Heart right ventricle (tissue), 16 donors: ENCODE results near the gene DCAF16. TPM values are rescaled to one million over a fixed set of nuclear protein-coding genes. Genes with fewer than 3 reads are reported as not detected.

Experiments used
- ATAC-seq, 8 donors: fragments of 200-7000 bp; cut with Tn5 transposase; one replicate each; pipeline ENCODE4 v1.9.1; 2020; ENCODE audit warnings: mild to moderate bottlenecking in 8 of 8, moderate library complexity in 8 of 8, moderate number of reproducible peaks in 1 of 8
- DNase-seq, 2 donors: peaks; one replicate each; pipeline ENCODE4 v3.0.0-alpha.2; 2020
- H3K27ac ChIP-seq, 10 donors: fragments of 200-600 bp; sonication (generic) in 2 of 10; one replicate each; pipeline versions ENCODE4 v1.5.0 to v1.8.0; 2020 to 2022; ENCODE audit warnings: mild to moderate bottlenecking in 3 of 10
- H3K27me3 ChIP-seq, 7 donors: fragments of 200-600 bp; one replicate each; pipeline ENCODE4 v1.8.0; 2021 to 2022; ENCODE audit warnings: mild to moderate bottlenecking in 2 of 7
- H3K36me3 ChIP-seq, 9 donors: fragments of 200-600 bp; sonication (generic) in 1 of 9; one replicate each; pipeline versions ENCODE4 v1.5.0 to v1.8.0; 2020 to 2022; ENCODE audit warnings: mild to moderate bottlenecking in 2 of 9
- H3K4me1 ChIP-seq, 9 donors: fragments of 200-600 bp; sonication (generic) in 1 of 9; one replicate each; pipeline versions ENCODE4 v1.5.0 to v1.8.0; 2020 to 2022; ENCODE audit warnings: mild to moderate bottlenecking in 4 of 9
- H3K4me3 ChIP-seq, 10 donors: fragments of 200-600 bp; sonication (generic) in 2 of 10; one replicate each; pipeline versions ENCODE4 v1.5.0 to v1.8.0; 2020 to 2022; ENCODE audit warnings: mild to moderate bottlenecking in 7 of 10, moderate library complexity in 2 of 10
- H3K9me3 ChIP-seq, 11 donors: fragments of 200-600 bp in 10 of 11; sonication (generic) in 2 of 11; one replicate each; pipeline versions ENCODE4 v1.5.0 to v1.8.0; 2013 to 2022; ENCODE audit warnings: mild to moderate bottlenecking in 2 of 11, control low read depth in 1 of 11, moderate library complexity in 1 of 11
- CTCF ChIP-seq, 9 donors: fragments of 200-600 bp; sonication (generic) in 2 of 9; IDR thresholded peaks; one replicate each; pipeline versions ENCODE4 v1.5.0 to v1.8.0; 2021 to 2022; ENCODE audit warnings: antibody characterized with exemption in 9 of 9, mild to moderate bottlenecking in 5 of 9, moderate library complexity in 1 of 9
- WGBS, 2 donors: extraction: QIAGEN DNeasy Blood & Tissue Kit; methylation state at CpG; one replicate each; pipeline ENCODE4 v1.1.7; 2013; ENCODE audit warnings: inconsistent platforms in 1 of 2; 5-methylcytosine and 5-hydroxymethylcytosine counted together
- intact Hi-C, 10 donors: fragments of 100-400 bp; cut with DNase I; formaldehyde crosslinking; loops; one replicate each; pipeline versions ENCODE4 v1.11.1 to v1.14.2; 2022
- polyA plus RNA-seq, 2 donors: library from polyadenylated mRNA; stranded (reverse); fragments of 200-250 nt; gene quantifications; one replicate each; pipeline ENCODE4 v1.2.3, GENCODE V29; 2013
- total RNA-seq, 10 donors: library from RNA; stranded (reverse); fragmentation: NEBNext Ultra II Directional in 3 of 10; extraction: Animal tissue kit (Norgen Biotek cat#: 25700) in 3 of 10; gene quantifications; one replicate each; pipeline versions ENCODE4 v1.2.1 to v1.2.4, GENCODE V29; 2021 to 2023
- donor health status: Arrhythmogenic right ventricular cardiomyopathy.
- donor health status: ischemic (EF 13 %, LVEDD 7.1; RV severe dilation, severe dysfunction).
- donor health status: healthy with polysubstance abuse.
- donor health status: DM: no; HTN: yes; CAD: no.
- donor health status: DM: no; HTN: no; CAD: no.
- donor health status: ischemic (EF 25% LVEDD 6.9; RV normal size, moderate dysfunction).
- donor health status: ischemic (EF 25% LVEDD 5.7; RV mildly dilated, moderate dysfunction).
- donor health status: healthy.
- donor health status: DM: yes; HTN: yes; CAD: no.
- donor health status: Ischemic cardiomyopathy.
- donor health status: ischemic (EF 35%, LVEDD 5.7; RV mildly dilated, moderate dysfunction).
- donor health status: nonischemic (EF 11% LVEDD 7.7; RV severe dilation, severe dysfunction).
- donor health status: DM: yes; HTN: yes; CAD: no.
- donor health status: PGD.
- donor health status: ischemic (EF 29% LVEDD 5.4; RV normal size, mild dysfunction).
- donor health status: nonischemic (EF 23%, LVEDD 6.1; RV moderate dilation, normal function).

Gene DCAF16
- total and polyA plus RNA-seq, 12 donors: 5.6 to 22.0 (median 19.1) TPM

DNA sequence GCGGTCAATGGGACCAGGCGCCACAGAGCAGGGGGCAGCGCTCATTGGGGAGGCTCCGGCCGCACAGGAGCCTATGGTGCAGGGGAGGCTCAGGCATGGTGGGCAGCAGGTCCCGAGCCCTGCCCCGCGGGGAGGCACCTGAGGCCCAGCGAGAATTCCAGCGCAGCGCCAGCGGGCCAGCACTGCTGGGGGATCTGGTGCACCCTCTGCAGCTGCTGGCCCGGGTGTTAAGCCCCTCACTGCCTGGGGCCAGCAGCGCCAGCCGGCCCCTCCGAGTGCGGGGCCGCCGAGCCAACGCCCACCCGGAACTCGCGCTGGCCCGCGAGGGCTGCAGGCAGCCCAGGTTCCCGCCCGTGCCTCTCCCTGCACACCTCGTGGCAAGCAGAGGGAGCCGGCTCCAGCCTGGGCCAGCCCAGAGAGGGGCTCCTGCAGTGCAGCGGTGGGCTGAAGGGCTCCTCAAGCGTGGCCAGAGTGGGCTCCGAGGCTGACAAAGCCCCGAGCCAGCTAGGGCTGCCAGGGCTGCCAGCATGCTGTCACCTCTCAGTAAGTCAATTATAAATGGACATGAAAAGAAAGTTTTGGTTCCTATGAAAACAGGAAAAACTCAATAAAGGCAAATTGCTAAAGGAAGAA is 43.6 kb downstream of the DCAF16 start:
- ATAC-seq (no peak), DNase-seq (no peak)
- no peak overlapping the region for H3K4me3 ChIP-seq
- 90 to 95% methylated on average over 33 of the region's 33 CpGs for WGBS, 2 donors
- H3K9me3 ChIP-seq: peaks cover 0 to 15% (median 0%) of the 10 kb centered on the region in 11 donors
- peaks cover 0 to 4% (median 0%) of the 10 kb centered on the region in 7 donors for H3K27me3 ChIP-seq
- intact Hi-C loops: no loop called here
- H3K36me3 ChIP-seq: no peaks in the 10 kb centered on the region
- no peaks in the 10 kb centered on the region for H3K4me1 ChIP-seq
- no peak for TF ChIP-seq CTCF (IDR thresholded peaks at IDR 0.05)
- no peak overlapping the region for H3K27ac ChIP-seq

- Histone ChIP-seq H3K4me3 (no peak overlapping the region), H3K27ac (no peak overlapping the region), H3K27me3 (peaks cover 0 to 4% (median 0%) of the 10 kb centered on the region in 7 donors), H3K9me3 (peaks cover 0 to 15% (median 0%) of the 10 kb centered on the region in 11 donors), H3K36me3 (no peaks in the 10 kb centered on the region), H3K4me1 (no peaks in the 10 kb centered on the region)
- TF ChIP-seq CTCF (IDR thresholded peaks at IDR 0.05): no peak
- intact Hi-C loops: no loop called here
- DNase-seq (no peak), ATAC-seq (no peak)
- WGBS, 2 donors: 85 to 86% methylated on average over 11 of the region's 11 CpGs
These were observed 44.9 kb downstream of the DCAF16 start for GRCh38 chr4:17765514-17766286.

DNA sequence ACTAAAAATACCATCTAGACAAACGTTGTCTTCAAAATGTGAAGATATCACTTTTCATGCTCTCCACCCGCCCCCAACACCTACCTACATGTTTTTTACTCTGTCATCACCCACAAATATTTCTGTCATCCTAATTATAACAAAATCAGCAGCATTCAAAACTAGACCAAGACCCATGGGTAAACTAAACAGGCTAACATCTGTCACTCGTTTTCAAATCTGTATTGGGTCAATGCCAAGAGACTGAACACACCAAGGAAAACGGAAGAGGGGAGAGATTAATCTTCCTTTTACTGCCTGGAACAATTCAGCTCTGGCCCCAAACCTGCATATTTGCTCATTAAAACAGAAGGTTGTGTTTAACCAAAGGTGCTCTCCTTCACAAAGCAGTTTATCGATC is 46.6 kb downstream of the DCAF16 start:
- DNase-seq: no peak
- H3K9me3 ChIP-seq: peaks cover 0 to 15% (median 0%) of the 10 kb centered on the region in 11 donors
- peaks cover 0 to 4% (median 0%) of the 10 kb centered on the region in 7 donors for H3K27me3 ChIP-seq
- no peak for TF ChIP-seq CTCF (IDR thresholded peaks at IDR 0.05)
- 33 to 44% methylated on average over 5 of the region's 5 CpGs for WGBS, 2 donors
- no peak overlapping the region for H3K4me3 ChIP-seq
- H3K36me3 ChIP-seq: no peaks in the 10 kb centered on the region
- intact Hi-C loops: no loop called here
- H3K27ac ChIP-seq: no peak overlapping the region
- no peaks in the 10 kb centered on the region for H3K4me1 ChIP-seq
- no peak for ATAC-seq

DNA sequence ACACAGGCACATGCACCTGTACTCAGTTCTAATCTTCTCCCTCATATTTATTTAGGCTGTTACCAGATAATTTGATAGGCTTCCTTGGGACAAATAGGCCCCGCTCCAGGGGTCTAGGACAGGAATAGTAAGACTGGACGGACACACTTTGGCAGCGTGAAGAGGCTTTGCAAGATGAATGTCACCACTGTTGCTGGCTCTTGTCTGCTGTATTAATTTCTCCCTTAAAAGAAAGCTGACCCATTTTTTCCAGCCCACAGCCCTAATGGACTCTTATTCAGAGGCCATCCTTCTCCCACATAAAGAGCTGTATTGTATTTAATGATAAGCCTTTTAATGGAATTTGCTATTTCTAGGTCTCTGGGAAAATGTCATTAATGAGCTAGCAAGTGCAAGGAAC is 47.1 kb downstream of the DCAF16 start:
- Histone ChIP-seq H3K27me3 (peaks cover 0 to 4% (median 0%) of the 10 kb centered on the region in 7 donors), H3K9me3 (peaks cover 0 to 15% (median 0%) of the 10 kb centered on the region in 11 donors), H3K4me1 (no peaks in the 10 kb centered on the region), H3K36me3 (no peaks in the 10 kb centered on the region), H3K27ac (no peak overlapping the region), H3K4me3 (no peak overlapping the region)
- no peak for DNase-seq
- intact Hi-C loops: no loop called here
- peak in 1 of 8 donors; percentile 20 for ATAC-seq
- 70 to 75% methylated on average over 3 of the region's 3 CpGs for WGBS, 2 donors
- no peak for TF ChIP-seq CTCF (IDR thresholded peaks at IDR 0.05)
